Mammary epithelial cell (primary cell): Measurements from ENCODE around the gene IL11RA.

Experiments
- EZH2 ChIP-seq: IDR thresholded peaks from 2 replicates; pipeline ENCODE4 v1.6.1; 2012; ENCODE audit warnings: low read length, inconsistent platforms, borderline replicate concordance
- TF ChIP-seq, protein P1 (sequence below), 2 donors: IDR thresholded peaks in 1 of 2; conservative IDR thresholded peaks in 1 of 2; 2 replicates each; pipeline ENCODE4 v1.5.1; 2011 to 2012; ENCODE audit warnings: inconsistent platforms in 2 of 2, low read length in 2 of 2, mild to moderate bottlenecking in 2 of 2, control low read depth in 1 of 2, low read depth in 1 of 2; ENCODE audit not compliant: insufficient read depth in 1 of 2; ENCODE audit errors: extremely low read depth in 1 of 2

DNA sequence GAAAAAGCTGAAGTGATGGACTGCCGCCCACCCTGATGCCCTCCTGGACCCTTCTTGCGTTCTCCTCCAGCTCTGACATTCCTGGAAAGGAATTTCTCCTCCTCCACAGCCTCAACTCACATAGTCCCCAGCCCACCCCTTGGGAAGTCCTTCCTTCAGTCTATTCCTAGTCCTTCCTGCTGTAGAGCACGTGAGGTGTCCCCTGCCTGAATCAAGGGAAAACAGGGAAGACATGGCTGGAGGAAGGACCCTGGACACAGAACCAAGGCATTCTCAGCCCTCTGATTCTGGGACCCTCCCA, 26.8 kb upstream of the IL11RA start:
- TF ChIP-seq, protein P1, sequence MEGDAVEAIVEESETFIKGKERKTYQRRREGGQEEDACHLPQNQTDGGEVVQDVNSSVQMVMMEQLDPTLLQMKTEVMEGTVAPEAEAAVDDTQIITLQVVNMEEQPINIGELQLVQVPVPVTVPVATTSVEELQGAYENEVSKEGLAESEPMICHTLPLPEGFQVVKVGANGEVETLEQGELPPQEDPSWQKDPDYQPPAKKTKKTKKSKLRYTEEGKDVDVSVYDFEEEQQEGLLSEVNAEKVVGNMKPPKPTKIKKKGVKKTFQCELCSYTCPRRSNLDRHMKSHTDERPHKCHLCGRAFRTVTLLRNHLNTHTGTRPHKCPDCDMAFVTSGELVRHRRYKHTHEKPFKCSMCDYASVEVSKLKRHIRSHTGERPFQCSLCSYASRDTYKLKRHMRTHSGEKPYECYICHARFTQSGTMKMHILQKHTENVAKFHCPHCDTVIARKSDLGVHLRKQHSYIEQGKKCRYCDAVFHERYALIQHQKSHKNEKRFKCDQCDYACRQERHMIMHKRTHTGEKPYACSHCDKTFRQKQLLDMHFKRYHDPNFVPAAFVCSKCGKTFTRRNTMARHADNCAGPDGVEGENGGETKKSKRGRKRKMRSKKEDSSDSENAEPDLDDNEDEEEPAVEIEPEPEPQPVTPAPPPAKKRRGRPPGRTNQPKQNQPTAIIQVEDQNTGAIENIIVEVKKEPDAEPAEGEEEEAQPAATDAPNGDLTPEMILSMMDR (conservative IDR thresholded peaks at IDR 0.05 in 1 of 2, IDR thresholded peaks at IDR 0.05 in 1 of 2; ENCODE audit: extremely low read depth in 1 of 2, insufficient read depth in 1 of 2, low read depth in 1 of 2, low read length in 2 of 2), result no peak
- no peak for TF ChIP-seq EZH2
